Sciatic nerve (tissue), 2 donors: ENCODE data around the gene TNS1. TPM values are rescaled to one million over a fixed set of nuclear protein-coding genes. Genes with fewer than 3 reads are reported as not detected.

Experiments used
- ATAC-seq: fragments of 200-7000 bp; cut with Tn5 transposase; one replicate; pipeline ENCODE4 v1.9.1; 2020; ENCODE audit warnings: mild to moderate bottlenecking, moderate library complexity
- DNase-seq: peaks from one replicate; pipeline ENCODE4 v3.0.0-alpha.2; 2020; ENCODE audit warnings: low spot score
- intact Hi-C: fragments of 100-400 bp; cut with DNase I; formaldehyde crosslinking; loops from one replicate; pipeline ENCODE4 v1.14.2; 2022
- total RNA-seq: library from RNA; stranded (reverse); fragmentation: NEBNext Ultra II Directional; extraction: Animal tissue kit (Norgen Biotek cat#: 25700); gene quantifications from one replicate; pipeline ENCODE4 v1.2.1, GENCODE V29; 2021
- donor health status: DM: no; HTN: no; CAD: no.
- donor health status: DM: no; HTN: no; CAD: no.

The TNS1 gene
- total RNA-seq, 1 donor from 2014 or later: 703 TPM

DNA sequence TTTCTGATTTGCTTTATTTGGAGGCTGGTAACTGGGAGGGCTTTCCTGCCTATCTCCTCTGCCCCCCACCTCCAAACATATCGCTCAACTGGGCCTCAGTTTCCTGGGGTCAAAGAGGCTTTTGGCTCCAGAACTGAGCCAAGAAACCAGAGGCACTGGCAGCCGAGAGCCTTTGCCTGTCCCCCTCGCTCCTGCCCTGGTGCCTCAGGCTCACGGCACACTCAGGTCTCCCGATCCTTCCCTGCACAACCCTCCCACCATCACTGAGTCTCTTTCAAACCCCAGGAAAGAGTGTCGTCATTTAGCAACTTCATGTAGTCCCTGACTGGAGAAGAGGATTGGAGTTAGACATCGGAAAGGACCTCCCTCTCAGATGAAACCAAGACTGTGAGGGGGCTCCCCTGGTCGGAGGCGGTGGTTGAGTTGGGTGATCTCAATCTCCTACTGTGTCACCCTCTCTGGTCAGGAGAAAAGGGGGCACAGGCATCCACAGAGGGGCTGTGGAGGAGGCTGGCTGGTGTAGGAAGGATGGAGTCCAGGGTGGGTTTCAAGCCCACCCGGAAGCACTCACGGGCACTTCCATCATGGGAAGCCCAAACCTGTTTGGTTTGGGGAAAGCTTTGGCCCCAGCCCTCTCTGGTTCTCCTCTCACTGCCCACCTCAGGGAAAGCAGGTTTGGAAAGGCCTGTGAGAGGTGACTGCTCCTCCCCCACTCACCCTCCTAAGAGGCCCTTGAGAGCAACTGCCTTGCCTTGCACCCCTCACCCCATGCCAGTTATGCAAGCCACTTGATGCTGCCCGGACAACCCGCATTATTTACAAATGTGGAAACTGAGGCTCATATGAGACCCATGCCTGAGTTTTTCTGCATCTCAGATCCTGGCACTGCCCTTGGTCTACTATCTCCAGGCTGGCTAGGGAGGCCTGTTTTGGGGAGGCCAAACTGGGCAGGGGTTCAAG is 62.3 kb downstream of the TNS1 start:
- no peak for ATAC-seq
- no peak for DNase-seq
- intact Hi-C loops: loop anchor here (5.0 kb wide), 1 partner anchor 47 kb away; no protein-coding TSS in a partner anchor

DNA sequence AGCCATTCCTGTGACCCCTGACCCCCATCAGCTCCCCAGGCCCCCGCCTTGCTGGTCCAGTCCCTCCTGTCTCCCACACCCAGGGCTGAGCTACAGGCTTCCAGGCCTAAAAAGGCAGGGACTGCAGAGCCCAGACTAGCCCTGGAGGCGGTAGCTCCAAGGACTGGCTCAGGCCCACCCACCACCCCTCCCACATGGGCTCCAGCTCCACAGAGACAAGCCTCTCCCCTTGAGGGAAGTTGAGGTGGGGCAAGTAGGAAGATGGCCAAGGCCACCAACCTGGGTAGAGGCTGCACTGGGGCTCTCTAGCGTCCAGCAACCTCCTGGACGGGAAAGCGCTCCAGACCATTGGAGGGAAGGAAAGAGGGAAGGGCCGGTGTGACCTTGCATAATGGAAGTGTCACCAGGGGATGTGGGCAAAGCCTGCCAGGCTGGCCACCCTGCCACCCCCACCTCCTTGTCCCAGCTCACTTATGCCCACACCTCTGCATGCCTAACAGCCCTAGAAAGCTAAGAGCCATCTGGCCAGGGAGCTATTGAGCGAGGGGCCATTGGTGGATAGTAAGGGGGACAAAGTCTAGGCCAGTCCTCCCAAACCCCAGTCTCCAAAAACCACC is 63.1 kb downstream of the TNS1 start:
- no peak for DNase-seq
- no peak for ATAC-seq
- intact Hi-C loops: loop anchor here (5.0 kb wide), 1 partner anchor 48 kb away; no protein-coding TSS in a partner anchor

DNA sequence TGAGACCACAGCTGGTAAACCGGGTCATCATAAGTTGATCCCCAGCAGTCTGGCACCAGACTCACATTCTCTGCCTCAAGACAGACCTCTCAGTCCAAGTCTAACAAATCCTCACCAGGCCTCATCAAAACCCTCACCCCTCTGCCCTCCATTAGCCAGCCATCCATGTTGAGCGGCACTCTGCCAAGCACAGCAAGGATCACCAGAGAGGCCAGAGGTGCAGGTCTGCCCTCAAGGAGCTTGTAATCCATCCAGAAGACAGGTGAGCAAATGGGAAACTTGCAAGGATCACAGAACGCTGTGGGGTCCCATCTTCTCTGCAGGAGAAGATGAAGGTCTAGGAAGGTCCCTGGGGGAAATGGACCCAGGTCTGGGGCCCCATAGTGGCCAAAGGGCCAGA is 63.6 kb downstream of the TNS1 start:
- no peak for ATAC-seq
- no peak for DNase-seq
- intact Hi-C loops: no loop called here

DNA sequence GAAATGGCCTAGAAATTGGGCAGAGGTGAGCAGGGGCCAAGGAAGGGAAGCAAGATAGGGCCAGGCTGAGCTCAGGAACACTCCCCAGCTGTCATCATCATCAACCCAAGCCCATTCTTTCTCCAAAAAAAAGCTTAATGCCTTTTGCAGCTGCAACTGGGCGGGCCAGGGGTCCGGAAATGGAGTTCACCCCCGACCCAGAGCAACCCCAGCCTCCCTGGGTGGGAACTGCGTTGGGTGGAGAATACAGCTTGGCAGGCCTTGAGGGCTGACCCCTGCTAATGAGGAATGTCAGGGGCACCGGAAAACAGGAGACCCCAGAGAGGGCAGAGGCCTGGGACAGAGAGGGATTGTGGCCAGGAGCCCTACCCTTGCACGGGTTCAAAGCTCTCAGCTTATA is 64.8 kb downstream of the TNS1 start:
- intact Hi-C loops: no loop called here
- DNase-seq (no peak), ATAC-seq (no peak)

DNA sequence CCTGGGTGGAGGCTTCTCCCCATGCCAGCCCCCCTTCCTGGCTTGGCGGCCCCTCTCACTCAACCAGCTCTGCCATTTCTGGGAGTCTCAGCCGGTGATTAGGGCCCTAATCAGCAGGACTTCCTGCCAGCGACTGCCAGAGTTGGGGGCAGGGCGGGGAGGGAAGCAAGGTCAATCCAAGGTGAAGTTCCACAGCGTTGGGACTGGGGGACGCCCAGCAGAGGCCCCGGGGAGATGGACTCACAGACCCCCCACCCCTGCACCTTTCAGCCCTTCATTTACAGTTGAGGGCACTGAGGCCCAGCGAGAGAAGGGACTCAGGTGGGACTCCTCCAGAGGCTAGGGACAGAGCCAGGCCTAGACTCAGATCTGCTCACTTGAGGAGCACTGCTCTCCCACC is 65.3 kb downstream of the TNS1 start:
- intact Hi-C loops: no loop called here
- DNase-seq (no peak), ATAC-seq (no peak)

DNA sequence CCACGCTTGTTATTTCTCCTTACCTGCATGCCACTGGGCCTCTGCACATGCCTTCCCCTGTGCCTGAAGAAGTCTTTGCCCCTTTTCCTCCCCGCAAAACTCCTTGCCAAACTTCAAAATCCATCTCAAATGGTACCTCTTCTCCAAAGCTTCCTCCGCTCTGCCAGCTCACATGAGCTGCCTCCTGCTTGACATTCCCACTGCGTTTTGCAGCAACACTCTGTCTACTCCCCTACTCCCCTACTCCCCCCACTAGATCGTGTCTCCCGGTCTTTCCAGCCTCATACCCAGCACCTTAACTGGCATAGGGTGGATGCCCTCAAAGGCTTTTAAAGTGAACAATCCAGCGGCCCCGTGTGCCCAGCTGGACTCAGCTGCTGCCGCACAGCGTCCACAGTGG is 65.8 kb downstream of the TNS1 start:
- intact Hi-C loops: no loop called here
- ATAC-seq (no peak), DNase-seq (no peak)

DNA sequence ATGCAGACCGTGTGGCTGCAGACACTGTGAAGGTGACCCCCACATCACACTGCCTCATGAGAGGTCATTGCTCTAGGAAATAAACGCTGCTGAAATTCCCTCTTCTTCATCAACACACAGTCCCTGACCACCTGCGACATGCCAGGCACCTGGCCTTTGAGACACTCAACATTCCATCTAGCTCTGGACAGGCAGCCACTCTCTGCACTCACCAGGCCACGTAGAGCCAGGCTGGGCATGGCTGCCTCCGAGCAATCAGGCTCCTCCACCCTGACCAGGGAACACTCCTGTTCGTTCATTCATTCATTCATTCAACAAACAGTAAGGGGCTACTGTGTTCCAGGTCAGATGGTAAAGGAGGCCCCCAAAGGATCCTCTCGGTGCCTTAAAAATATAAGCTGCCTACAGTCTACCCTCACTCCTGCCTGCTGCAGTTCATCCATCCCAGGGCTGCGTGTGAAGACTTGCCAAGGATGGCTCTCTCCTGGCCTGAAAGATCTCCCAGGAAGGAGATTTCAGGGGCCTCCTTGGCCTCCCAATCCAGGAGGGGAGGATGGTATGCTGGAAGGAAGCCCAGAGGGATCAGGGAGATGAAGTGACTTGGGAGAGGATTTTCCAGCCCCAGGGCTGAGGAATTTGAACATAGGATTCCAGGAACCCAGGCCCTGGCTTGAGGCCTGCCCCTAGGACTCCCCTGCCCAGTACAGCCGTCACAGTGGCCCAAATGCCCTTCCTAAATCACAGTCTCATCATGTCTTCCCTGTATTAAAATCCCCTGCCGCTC is 66.7 kb downstream of the TNS1 start:
- DNase-seq (no peak), ATAC-seq (no peak)
- intact Hi-C loops: no loop called here

DNA sequence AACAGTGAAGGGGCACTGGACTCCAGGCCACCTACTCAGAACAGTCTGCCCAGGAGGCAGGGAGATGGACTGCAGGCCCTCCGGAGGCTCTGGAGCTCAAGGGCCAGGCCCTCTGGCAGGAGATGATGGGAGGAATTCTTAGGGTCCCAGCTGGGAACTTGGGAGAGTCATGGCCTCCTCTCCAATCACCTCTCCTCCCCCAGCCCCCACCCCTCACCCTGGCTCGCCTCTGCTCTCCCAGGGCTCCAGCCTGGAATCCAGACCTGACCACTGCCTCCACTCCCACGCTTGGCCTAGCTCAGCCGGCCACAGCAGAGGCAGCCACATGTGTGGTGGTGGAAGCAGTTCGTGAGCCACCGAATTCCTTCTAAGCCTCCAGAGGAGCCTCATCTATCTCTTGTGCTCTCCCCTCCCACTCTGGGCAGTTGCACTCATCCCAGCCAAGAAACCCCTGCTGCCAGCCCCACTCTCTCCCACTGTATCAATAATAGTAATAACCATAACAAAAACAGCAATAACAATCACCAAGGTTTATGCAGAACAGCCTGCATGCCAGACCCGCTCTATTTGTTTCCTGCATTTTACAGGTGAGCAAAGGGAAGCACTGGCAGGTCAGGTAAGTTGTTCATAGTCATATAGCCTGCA is 67.4 kb downstream of the TNS1 start:
- DNase-seq (no peak), ATAC-seq (peak; percentile 69)
- intact Hi-C loops: no loop called here

DNA sequence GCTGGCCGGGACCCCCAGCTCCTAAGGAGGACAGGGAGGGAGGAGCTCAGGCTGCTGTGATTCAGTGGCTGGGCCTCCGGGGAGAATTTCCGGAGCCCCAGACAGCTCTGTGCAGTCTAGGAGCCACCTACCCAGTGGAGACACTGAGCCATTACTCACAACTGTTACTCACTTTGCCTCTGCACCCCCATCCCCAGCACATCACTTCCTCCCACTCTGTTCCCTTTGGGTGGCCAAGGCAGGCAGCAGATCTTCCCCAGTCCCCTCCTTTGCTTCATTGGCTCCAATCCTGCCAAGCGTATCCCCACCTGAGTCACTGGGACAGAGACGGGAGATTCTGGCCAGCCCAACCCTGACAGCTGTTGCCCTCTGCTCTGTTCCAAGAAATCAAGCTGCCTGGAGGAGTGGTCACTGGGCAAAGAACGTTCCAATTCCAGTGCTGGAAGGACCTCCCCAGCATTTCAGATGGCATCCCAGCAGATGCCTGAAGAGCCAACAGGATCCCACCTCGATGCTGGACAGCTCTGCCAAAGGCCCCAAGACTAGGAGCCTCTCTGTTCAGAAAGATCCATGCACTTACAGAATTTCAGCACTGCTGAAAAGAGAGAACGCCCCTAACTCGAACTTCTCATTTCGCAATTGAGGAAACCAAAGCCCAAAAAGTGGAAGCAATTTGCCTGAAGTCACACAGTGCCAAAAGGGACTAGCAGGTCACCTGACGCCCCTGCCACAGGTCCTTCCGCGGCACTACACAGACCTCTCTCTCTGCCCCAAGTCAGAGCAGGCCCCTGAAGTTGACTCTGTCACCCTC is 68.3 kb downstream of the TNS1 start:
- ATAC-seq: peak; percentile 67
- DNase-seq: no peak
- intact Hi-C loops: no loop called here

DNA sequence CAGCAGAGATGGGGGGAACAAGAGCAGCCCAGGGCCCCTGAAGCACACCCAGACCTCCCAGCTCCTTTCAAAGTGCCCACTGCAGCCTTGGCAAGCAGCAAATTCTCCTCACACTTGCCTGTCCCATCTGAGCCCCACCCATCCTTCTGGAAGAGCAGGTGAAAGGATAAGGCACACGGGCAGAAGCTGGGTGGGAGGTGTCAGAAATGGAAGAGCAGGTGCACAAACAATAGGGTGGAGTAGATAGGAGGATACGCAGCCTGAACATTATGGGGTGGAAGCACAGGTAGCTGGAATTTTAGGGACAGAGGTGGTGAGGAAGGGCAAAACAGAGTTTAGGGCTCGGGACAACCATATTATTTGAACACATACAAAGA is 69.2 kb downstream of the TNS1 start:
- DNase-seq (no peak), ATAC-seq (no peak)
- intact Hi-C loops: no loop called here

DNA sequence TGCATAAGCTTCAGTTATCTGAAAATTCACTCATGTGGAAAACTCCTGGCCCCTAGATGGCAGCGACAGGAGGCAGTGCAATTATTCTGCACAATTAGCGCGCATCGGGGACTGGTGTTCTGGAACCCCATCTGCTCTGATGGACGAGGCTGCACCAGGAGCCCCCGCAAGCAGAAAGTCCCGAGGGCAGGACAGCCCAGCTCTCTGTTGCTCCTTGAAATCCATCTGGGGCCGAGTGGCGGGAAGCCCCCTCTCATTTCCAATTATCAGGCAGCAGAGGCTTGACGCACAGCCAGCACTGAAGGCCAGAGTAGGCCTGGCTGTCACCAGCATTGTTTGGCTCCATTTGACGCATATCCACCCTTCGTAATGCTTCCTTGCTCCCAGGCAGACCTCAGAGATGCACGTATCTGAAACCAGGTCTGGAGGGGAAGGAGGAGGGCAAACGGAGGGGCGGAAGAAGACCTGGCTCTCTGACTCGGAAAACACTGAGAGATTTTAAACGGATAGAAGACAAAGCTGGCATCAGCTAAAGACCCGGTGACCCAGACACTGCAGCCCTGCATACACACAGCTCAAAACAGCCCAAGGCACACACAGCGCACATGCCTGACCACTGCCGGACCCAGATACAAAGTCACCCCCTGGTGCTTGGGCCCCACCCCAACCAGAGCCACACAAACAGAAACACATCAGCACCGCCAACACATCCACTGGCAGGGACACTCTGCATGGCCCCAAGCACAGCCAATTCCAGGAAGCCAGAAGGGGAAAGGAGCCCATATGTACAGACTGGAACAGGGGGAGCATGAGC is 69.8 kb downstream of the TNS1 start:
- intact Hi-C loops: no loop called here
- no peak for ATAC-seq
- DNase-seq: no peak

DNA sequence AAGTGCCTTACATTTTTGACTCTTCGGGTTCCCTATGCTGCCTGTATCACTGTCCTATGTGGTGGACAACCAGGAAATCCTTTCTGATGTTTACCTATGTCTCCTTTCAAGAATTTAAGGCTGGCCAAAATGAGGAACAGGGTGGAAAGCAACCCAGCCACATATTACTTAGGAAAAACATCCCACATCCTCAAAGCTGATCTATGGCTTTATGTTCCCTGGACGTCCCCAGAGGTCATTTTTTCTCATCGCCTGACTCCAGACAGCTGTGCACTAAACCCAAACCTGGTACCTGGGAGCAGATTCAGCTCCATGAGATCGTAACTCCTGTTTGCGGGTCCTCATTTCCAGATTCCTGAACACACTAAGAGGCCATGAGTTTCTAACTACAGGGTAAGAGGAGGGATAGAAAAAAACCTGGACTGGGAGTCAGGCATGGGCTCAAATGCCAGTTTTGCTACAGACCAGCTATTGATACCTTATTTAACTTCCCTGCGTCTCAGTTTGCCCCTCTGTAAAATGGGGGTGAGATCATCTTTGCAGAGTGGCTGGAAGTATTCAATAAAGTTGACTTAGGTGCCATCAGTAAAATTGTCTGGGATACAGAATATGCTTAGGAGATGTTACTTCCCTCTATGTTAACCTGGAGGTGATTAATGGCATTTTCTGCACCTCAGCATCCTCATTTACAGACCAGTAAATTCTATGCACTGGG is 70.8 kb downstream of the TNS1 start:
- intact Hi-C loops: no loop called here
- DNase-seq: no peak
- no peak for ATAC-seq

DNA sequence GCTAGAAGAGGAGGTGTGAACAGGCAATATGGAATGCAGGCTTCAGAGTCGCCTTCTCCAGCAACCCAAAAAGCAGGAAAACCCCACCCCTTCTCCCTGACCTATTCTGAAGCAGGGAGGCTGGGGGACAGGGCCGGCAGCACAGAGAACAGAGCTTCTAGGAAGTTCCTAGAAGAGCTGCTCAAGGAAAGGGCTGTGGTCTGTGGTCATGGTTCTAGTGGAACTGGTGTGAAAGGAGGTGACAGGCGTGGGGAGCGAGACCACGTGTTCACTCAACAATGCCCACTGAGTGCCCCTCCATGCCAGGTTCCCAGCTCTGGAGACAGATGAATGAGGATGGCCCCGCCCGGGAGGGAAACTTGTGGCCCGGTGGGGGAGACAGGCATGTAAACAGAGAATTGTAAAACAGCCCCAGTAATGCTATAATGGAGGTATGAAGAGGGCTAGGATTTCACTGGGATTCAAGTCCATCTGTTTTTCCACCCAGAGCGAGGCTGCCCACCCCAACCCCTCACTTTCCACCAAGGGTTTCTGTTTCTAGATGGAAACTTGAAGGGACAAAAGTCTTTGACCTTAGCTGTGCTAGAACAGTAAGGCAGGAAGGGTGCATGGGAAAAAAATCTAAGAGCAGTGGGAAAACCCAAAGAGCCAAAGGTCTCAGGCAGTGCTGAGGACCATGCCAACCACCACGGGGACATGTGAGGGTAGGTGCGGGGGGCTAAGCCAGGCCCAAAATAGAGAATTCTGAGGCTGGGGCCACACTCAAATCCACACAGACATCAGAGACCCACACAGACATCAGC is 71.8 kb downstream of the TNS1 start:
- intact Hi-C loops: no loop called here
- ATAC-seq (no peak), DNase-seq (no peak)

DNA sequence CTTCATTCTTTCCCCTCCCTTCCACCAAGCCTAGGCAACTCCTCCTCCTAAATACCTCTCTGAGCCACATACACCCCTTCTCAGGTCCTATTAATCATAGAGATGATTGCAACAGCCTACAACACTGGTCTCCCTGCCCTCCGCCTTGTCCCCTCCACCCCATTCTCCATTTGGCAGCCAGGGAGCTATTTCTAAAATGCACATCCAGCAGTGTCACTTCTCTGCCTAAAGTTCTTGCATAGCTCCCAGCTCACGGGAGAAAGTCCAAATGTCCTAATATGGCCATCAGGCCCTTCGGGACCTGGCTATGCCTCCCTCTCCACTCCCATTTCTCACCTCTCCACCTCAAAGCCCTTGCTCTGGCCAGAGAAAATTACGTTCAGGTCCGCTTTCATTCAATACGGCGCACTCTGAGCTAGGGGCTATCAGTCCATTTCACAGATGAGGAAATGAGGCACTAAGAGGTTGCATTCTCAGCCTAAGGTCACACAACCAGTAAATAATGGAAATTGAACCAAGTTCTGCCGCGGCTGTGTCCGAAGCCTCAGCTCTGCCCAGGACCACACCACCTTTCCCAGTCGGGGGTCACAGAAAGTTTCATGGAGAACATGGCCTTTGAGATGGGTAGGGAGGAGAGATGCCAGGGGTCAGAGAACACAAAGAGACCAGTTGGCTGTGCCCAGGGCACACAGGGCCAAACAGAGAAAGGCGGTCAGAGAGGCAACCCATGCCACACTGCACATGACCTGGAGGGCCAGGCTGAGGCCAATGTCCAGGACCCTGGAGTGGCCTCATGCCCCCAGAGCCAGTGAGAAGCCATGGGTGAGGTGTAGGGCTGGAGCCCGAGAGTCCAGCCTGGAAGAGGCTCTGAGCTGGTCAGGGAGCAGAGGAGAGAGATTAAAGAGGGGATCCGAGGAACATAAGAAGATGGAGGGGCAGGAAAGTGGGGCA is 72.8 kb downstream of the TNS1 start:
- intact Hi-C loops: no loop called here
- DNase-seq (no peak), ATAC-seq (peak; percentile 29)

DNA sequence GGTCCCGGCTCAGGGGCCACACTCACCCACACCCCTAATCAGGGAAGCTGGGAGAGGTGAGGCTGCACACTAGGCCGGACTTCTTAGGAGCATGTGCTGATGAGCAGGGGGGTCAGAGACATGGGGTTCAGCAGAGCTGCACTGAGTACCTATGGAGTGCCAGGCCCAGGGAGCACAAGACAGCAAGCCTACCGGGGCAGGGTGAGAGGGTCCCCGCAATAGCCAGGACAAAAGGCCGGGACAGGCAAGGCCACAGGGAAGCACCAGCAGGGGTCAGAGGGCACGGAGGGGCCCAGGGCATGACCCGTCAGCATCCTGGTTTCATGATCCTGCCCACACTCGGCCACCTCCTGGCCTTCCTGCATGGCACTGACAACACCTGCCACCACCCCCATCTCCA is 73.5 kb downstream of the TNS1 start:
- intact Hi-C loops: no loop called here
- DNase-seq: no peak
- peak; percentile 2 for ATAC-seq
